ENCODE data around the gene IDI2. TPM values are rescaled to one million over a fixed set of nuclear protein-coding genes. Genes with fewer than 3 reads are reported as not detected.

The IDI2 gene
- total RNA-seq = not detected in 2 replicates

GRCh38 chr10:1025683-1026082 is at the start of gene IDI2:
Gene IDI2, minus strand, starts transcription at chr10:1025859. Its CDS starts 1,136 bp downstream, at chr10:1024723.

GRCh38 chr10:1056326-1057105 is 30.9 kb upstream of the IDI2 start, which contains the start of gene WDR37:
Gene WDR37, plus strand, starts transcription at chr10:1056385. Its CDS starts 15,771 bp downstream, at chr10:1072156.

GRCh38 chr10:1048732-1049424 is 23.2 kb upstream of the IDI2 start, which contains the start of gene IDI1:
Gene IDI1, minus strand, starts transcription at chr10:1049119. Its CDS starts 116 bp downstream, at chr10:1049003.

GRCh38 chr10:987870-988666 is 37.6 kb downstream of the IDI2 start, which contains the start of gene GTPBP4:
Gene GTPBP4, plus strand, starts transcription at chr10:988434. Its CDS starts 46 bp downstream, at chr10:988480.

Other genes with a start within 250 kb of the IDI2 start
- 46.6 and 55.1 TPM in 2 replicates for gene LARP4B, start 94.2 kb downstream of the IDI2 start, total RNA-seq
- gene GTPBP4, start 37.4 kb downstream of the IDI2 start, total RNA-seq = 27.4 and 30.1 TPM in 2 replicates
- 63.8 and 68.9 TPM in 2 replicates for gene IDI1, start 23.3 kb upstream of the IDI2 start, total RNA-seq
- gene WDR37, start 30.5 kb upstream of the IDI2 start, total RNA-seq = 13.7 and 15.3 TPM in 2 replicates

Measured in articular chondrocyte of knee joint (primary cell).